ENCODE results near the gene PAPSS1.
A peak's percentile ranks its signal among the peaks of the same experiment; 100 is the strongest.
"Not testable (repeated sequence)": the region's sequence is repeated elsewhere in the genome, so short reads cannot be mapped to it uniquely, and the experiment has no call there.

PAPSS1 gene

DNA sequence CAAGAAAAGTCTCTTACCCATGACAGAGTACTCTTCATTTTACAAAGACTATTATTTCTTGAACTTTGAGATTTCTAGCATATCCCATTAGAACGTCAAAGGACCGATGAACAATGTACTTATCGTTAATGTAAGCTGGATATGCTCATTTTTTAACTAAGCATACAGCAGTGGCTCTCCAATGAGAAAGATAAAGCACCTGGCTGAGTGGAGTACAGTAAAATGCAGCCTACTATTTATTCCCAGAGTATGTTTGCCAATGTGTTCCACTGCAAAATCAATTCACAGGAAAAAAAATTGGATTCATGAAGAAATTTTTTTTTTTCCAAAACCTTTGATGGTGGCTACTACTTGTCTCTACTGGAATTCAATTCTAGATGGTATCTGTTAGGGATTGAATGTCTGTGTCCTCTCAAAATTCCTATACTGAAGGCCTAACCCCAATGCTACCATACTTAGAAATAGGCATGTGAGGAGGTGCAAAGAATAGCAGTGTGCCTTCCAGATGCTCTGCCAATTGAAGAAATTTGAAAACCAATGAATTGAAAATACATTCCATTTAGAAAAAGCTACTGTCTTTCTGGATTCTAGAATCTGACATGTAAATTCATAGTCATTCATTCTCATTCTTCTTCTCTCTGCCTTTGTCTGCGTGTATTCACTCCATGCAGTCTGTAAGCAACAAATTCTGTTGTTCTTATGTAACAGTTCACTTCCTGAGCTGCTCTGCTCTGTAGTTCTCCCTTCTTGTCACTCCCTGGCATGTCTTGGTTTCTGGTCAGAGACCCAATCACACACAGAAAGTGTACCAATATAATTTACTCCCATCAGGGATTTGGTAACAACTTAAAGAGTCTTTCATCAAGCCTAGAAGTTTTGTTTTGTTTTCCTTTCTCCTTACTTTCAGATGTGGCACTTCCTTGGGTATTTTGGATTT, 61.4 kb downstream of the PAPSS1 start:
- no peak overlapping the region for H3K4me3 ChIP-seq (ENCODE audit: low read depth in 1 of 2, low read length in 1 of 2)
- H3K27me3 ChIP-seq = no peaks in the 10 kb centered on the region
- H3K27ac ChIP-seq = peak overlapping the region; percentile 47
- peaks cover 22% of the 10 kb centered on the region for H3K36me3 ChIP-seq
- TF ChIP-seq, protein P1, sequence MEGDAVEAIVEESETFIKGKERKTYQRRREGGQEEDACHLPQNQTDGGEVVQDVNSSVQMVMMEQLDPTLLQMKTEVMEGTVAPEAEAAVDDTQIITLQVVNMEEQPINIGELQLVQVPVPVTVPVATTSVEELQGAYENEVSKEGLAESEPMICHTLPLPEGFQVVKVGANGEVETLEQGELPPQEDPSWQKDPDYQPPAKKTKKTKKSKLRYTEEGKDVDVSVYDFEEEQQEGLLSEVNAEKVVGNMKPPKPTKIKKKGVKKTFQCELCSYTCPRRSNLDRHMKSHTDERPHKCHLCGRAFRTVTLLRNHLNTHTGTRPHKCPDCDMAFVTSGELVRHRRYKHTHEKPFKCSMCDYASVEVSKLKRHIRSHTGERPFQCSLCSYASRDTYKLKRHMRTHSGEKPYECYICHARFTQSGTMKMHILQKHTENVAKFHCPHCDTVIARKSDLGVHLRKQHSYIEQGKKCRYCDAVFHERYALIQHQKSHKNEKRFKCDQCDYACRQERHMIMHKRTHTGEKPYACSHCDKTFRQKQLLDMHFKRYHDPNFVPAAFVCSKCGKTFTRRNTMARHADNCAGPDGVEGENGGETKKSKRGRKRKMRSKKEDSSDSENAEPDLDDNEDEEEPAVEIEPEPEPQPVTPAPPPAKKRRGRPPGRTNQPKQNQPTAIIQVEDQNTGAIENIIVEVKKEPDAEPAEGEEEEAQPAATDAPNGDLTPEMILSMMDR (IDR thresholded peaks at IDR 0.05) = no peak
- H3K9me3 ChIP-seq = no peaks in the 10 kb centered on the region
- H3K4me1 ChIP-seq (ENCODE audit: control insufficient read depth in 1 of 2, insufficient read depth in 1 of 2, low read depth in 1 of 2, low read length in 1 of 2) = peaks cover 5 to 10% of the 10 kb centered on the region in 2 experiments

DNA sequence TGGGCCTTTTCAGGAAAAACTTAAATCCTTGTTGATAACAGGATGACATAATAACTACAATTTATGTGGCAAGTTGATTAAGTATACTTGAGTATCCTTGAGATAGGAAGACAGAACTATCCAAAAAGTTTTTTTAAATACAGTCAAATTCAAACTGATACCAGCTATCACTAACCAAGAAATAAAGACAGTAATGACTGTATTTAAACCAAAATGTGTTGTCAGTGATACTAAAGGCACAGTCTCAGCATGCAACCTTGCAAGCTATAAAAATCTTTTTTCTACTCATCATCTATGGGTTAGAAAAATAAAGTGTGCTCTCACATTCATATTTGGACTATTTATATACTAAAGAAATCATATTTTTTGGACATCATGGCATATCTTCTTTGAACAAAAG, 64.7 kb downstream of the PAPSS1 start:
- H3K27ac ChIP-seq = no peak overlapping the region
- H3K27me3 ChIP-seq = no peaks in the 10 kb centered on the region
- H3K36me3 ChIP-seq = peaks cover 45% of the 10 kb centered on the region
- no peaks in the 10 kb centered on the region for H3K9me3 ChIP-seq
- H3K4me1 ChIP-seq (ENCODE audit: control insufficient read depth in 1 of 2, insufficient read depth in 1 of 2, low read depth in 1 of 2, low read length in 1 of 2) = peaks cover 5 to 10% of the 10 kb centered on the region in 2 experiments
- no peak overlapping the region for H3K4me3 ChIP-seq (ENCODE audit: low read depth in 1 of 2, low read length in 1 of 2)
- TF ChIP-seq, protein P1 (IDR thresholded peaks at IDR 0.05) = no peak

DNA sequence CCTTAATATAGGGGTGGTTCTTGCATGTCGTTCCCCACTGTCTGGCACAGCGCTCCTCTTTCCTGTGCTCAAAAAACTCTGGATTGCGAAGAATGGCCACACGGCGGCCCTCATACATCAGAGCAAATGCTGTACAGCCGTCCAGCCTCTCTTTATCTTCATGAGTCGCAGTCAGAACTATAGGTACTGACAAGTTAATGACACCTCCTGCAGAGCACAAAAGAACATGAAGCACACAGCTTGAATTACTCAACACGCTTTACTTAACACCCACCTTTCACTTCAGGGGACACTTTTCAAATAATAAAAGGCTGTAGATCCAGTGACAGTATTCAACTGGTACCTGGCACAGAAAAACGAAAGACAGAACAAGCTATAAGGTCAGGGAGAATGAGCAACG, 65.3 kb downstream of the PAPSS1 start:
- Histone ChIP-seq H3K4me1 (ENCODE audit: control insufficient read depth in 1 of 2, insufficient read depth in 1 of 2, low read depth in 1 of 2, low read length in 1 of 2) (peaks cover 5 to 10% of the 10 kb centered on the region in 2 experiments), H3K27me3 (no peaks in the 10 kb centered on the region), H3K27ac (no peak overlapping the region), H3K9me3 (no peaks in the 10 kb centered on the region), H3K4me3 (ENCODE audit: low read depth in 1 of 2, low read length in 1 of 2) (no peak overlapping the region), H3K36me3 (peaks cover 45% of the 10 kb centered on the region)
- TF ChIP-seq, protein P1 (IDR thresholded peaks at IDR 0.05) = no peak

DNA sequence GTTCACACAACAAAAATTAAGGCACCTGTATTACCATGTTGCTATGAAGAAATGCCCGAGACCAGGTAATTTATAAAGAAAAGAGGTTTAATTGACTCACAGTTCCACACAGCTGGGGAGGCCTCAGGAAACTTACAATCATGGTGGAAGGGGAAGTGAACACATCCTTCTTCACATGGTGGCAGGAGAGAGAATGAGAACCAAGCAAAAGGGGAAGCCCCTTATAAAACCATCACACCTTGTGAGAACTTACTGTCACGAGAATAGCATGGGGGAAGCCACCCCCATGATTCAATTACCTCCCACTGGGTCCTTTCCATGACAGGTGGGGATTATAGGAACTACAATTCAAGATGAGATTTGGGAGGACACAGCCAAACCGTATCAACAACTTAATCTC, 68.6 kb downstream of the PAPSS1 start:
- Histone ChIP-seq H3K36me3 (peaks cover 40% of the 10 kb centered on the region), H3K4me1 (ENCODE audit: control insufficient read depth in 1 of 2, insufficient read depth in 1 of 2, low read depth in 1 of 2, low read length in 1 of 2) (peaks cover 12 to 18% of the 10 kb centered on the region in 2 experiments)
- not testable (repeated sequence) for H3K27ac ChIP-seq; H3K27me3 ChIP-seq; H3K9me3 ChIP-seq; H3K4me3 ChIP-seq (ENCODE audit: low read depth in 1 of 2, low read length in 1 of 2)

- H3K27ac ChIP-seq = peak overlapping the region; percentile 59
- peaks cover 34% of the 10 kb centered on the region for H3K36me3 ChIP-seq
- H3K4me3 ChIP-seq (ENCODE audit: low read depth in 1 of 2, low read length in 1 of 2) = no peak overlapping the region
- H3K27me3 ChIP-seq = no peaks in the 10 kb centered on the region
- TF ChIP-seq, protein P1 (IDR thresholded peaks at IDR 0.05) = no peak
- no peaks in the 10 kb centered on the region for H3K9me3 ChIP-seq
- H3K4me1 ChIP-seq (ENCODE audit: control insufficient read depth in 1 of 2, insufficient read depth in 1 of 2, low read depth in 1 of 2, low read length in 1 of 2) = peaks cover 12 to 18% of the 10 kb centered on the region in 2 experiments
Observed at GRCh38 chr4:107650251-107650650, 69.8 kb downstream of the PAPSS1 start.

All from neutrophil (primary cell).